GM12878 (cell line): Measurements from ENCODE around the gene BHLHA15. TPM values are rescaled to one million over a fixed set of nuclear protein-coding genes. Genes with fewer than 3 reads are reported as not detected.

Source experiments
- ATAC-seq: fragments of 200-7000 bp; cut with Tn5 transposase; 3 replicates; pipeline ENCODE4 v1.9.1; 2020; ENCODE audit warnings: mild to moderate bottlenecking, moderate library complexity
- BruUV-seq: library from RNA; stranded (reverse); fragments of 400-500 nt; replicated peaks from 2 replicates; lab custom pipeline; 2021; lab: Mats Ljungman, UMichigan
- CTCF ChIA-PET: fragments of 300-600 bp; sonication (Branson Sonifier 250); formaldehyde crosslinking; extraction: SDS; loops from one replicate; lab custom pipeline; 2021; ENCODE audit warnings: inconsistent platforms; lab: Yijun Ruan, JAX
- POLR2A ChIA-PET: fragments of 350-600 bp; formaldehyde crosslinking; extraction: SDS; loops from one replicate; lab custom pipeline; 2021; ENCODE audit warnings: inconsistent platforms; lab: Charles Lee
- RAD21 ChIA-PET: fragments of 300-600 bp; sonication (Branson Sonifier 250); formaldehyde crosslinking; loops from one replicate; lab custom pipeline; 2023; ENCODE audit warnings: antibody characterized with exemption; ENCODE audit not compliant: unreplicated experiment; lab: Charles Lee
- SMC1A ChIA-PET: fragments of 300-600 bp; sonication (Branson Sonifier 250); formaldehyde crosslinking; loops from one replicate; lab custom pipeline; 2023; ENCODE audit not compliant: unreplicated experiment, uncharacterized antibody; lab: Charles Lee
- DNase-seq: peaks from one replicate; pipeline ENCODE4 v3.0.0-alpha.2; 2011; ENCODE audit warnings: low read depth, low spot score
- FAIRE-seq: peaks from 3 replicates; lab custom pipeline; 2011; peaks lifted over from hg19 to GRCh38; lab: Jason Lieb, UNC
- H2AFZ ChIP-seq: 2 replicates; pipeline ENCODE4 v1.6.0; 2011; ENCODE audit warnings: low read depth, low read length, control low read depth; ENCODE audit not compliant: control insufficient read depth
- H3K27ac ChIP-seq: 2 replicates; pipeline ENCODE4 v1.5.1; 2011; ENCODE audit warnings: control low read depth; ENCODE audit not compliant: control insufficient read depth, insufficient read depth
- H3K27me3 ChIP-seq, 2 experiments: replicated peaks in 1 of 2; 2 replicates each; pipeline versions ENCODE4 v1.6.0 to v1.6.1; 2011; ENCODE audit warnings: low read length in 1 of 2; ENCODE audit not compliant: control insufficient read depth in 2 of 2, insufficient read depth in 2 of 2
- H3K36me3 ChIP-seq, 2 experiments: 2 replicates each; pipeline ENCODE4 v1.5.1; 2011; ENCODE audit warnings: low read length in 1 of 2; ENCODE audit not compliant: control insufficient read depth in 2 of 2, insufficient read depth in 2 of 2
- H3K4me1 ChIP-seq: 2 replicates; pipeline ENCODE4 v1.6.1; 2011; ENCODE audit warnings: mild to moderate bottlenecking, low read length, moderate library complexity, mixed read lengths; ENCODE audit not compliant: control insufficient read depth, insufficient read depth
- H3K4me2 ChIP-seq: 2 replicates; pipeline ENCODE4 v1.6.0; 2011; ENCODE audit warnings: control low read depth; ENCODE audit not compliant: control insufficient read depth, insufficient read depth
- H3K4me3 ChIP-seq: fragments of 200-600 bp; sonication (generic); 2 replicates; pipeline ENCODE4 v1.5.1; 2016
- H3K79me2 ChIP-seq: 2 replicates; pipeline ENCODE4 v1.6.0; 2011; ENCODE audit warnings: low read length; ENCODE audit not compliant: control insufficient read depth, insufficient read depth
- H3K9ac ChIP-seq: 2 replicates; pipeline ENCODE4 v1.8.0; 2011; ENCODE audit warnings: low read length, control low read depth, mixed read lengths; ENCODE audit not compliant: control insufficient read depth, insufficient read depth
- H3K9me3 ChIP-seq: replicated peaks from 3 replicates; pipeline ENCODE4 v1.5.1; 2011; ENCODE audit warnings: mild to moderate bottlenecking, low read length; ENCODE audit not compliant: control insufficient read depth, insufficient read depth
- H4K20me1 ChIP-seq: 2 replicates; pipeline ENCODE4 v1.6.0; 2011; ENCODE audit not compliant: control insufficient read depth, insufficient read depth
- CREM ChIP-seq: IDR thresholded peaks from 2 replicates; pipeline ENCODE4 v1.6.1; 2014; ENCODE audit warnings: antibody characterized with exemption, low read depth
- EZH2 ChIP-seq: IDR thresholded peaks from 2 replicates; pipeline ENCODE4 v1.6.1; 2012; ENCODE audit warnings: low read depth, mild to moderate bottlenecking, control low read depth, inconsistent platforms, low read length, borderline replicate concordance; ENCODE audit not compliant: control insufficient read depth
- FOS ChIP-seq: IDR thresholded peaks from 3 replicates; pipeline ENCODE4 v1.6.1; 2011; ENCODE audit warnings: borderline replicate concordance; ENCODE audit not compliant: insufficient read length; ENCODE audit errors: extremely low read depth
- HSF1 ChIP-seq: fragments of 150-350 bp; IDR thresholded peaks from 2 replicates; pipeline ENCODE4 v1.6.1; 2014; ENCODE audit warnings: mild to moderate bottlenecking, low read depth, low read length
- PAX8 ChIP-seq: fragments of 450-650 bp; IDR thresholded peaks from 2 replicates; pipeline ENCODE4 v1.6.1; 2017; ENCODE audit warnings: mild to moderate bottlenecking, moderate library complexity
- RAD51 ChIP-seq: fragments of 450-650 bp; IDR thresholded peaks from 2 replicates; pipeline ENCODE4 v1.6.1; 2016; ENCODE audit warnings: moderate library complexity, mild to moderate bottlenecking, inconsistent platforms
- TCF3 ChIP-seq: IDR thresholded peaks from 2 replicates; pipeline ENCODE4 v1.6.1; 2012; ENCODE audit warnings: low read depth, mild to moderate bottlenecking, low read length, borderline replicate concordance; ENCODE audit not compliant: insufficient read depth
- YY1 ChIP-seq: IDR thresholded peaks from 2 replicates; pipeline ENCODE4 v1.6.1; 2011; ENCODE audit warnings: low read depth, mild to moderate bottlenecking, low read length
- WGBS: methylation state at CpG from one replicate; pipeline ENCODE4 v1.1.6; 2016; ENCODE audit warnings: low lambda C conversion rate; ENCODE audit not compliant: insufficient replicate concordance, insufficient coverage; ENCODE audit errors: missing lambda C conversion rate; 5-methylcytosine and 5-hydroxymethylcytosine counted together
- in situ Hi-C: fragments of 300-500 bp; cut with MboI; formaldehyde crosslinking; loops from 9 replicates; pipeline ENCODE4 v1.14.3; 2018; ENCODE audit warnings: mixed read lengths
- intact Hi-C: fragments of 100-400 bp; cut with micrococcal nuclease; formaldehyde crosslinking; loops from one replicate; pipeline ENCODE4 v1.14.2; 2022; ENCODE audit not compliant: unreplicated experiment
- polyA plus RNA-seq, 11 experiments: library from polyadenylated mRNA; depleted of rRNA in 4 of 11; unstranded in 6 of 11; stranded (reverse) in 5 of 11; fragments of >200 nt; fragmentation: Nextera tagmentation in 4 of 11; fragmentation: Illumina TruSeq in 1 of 11; extraction: Ambion mirVana in 4 of 11; extraction: Trizol in 1 of 11; gene quantifications; 1 replicate in 1 of 11; 2 replicates in 10 of 11; pipeline versions ENCODE4 v1.2.1 to v1.2.3, GENCODE V29; 2011 to 2016; ENCODE audit warnings: inconsistent platforms in 2 of 11, missing spikeins in 2 of 11, low read depth in 1 of 11
- total RNA-seq, 4 experiments: library from RNA; depleted of rRNA in 3 of 4; stranded (reverse); fragments of >200 nt in 3 of 4; fragmentation: Illumina TruSeq in 1 of 4; extraction: Trizol in 1 of 4; gene quantifications; 2 replicates each; pipeline versions ENCODE4 v1.2.1 to v1.2.3, GENCODE V29; 2013 to 2021

Gene BHLHA15
- total and polyA plus RNA-seq, 10 of the 15 experiments (the other 5 are each of a cell fraction or from before 2014, with no cell fraction given), result 0.54 to 4.2 (median 2.5) TPM; not detected in 4

- BruUV-seq, result no TSS peak
- no peaks in the 10 kb centered on the region for H3K36me3 ChIP-seq
These were observed 31.7 kb downstream of the BHLHA15 start for GRCh38 chr7:98242934-98243333.

More at GRCh38 chr7:98242934-98243333, 31.7 kb downstream of the BHLHA15 start:
- H3K4me1 ChIP-seq, result no peaks in the 10 kb centered on the region
- intact Hi-C loops, result no loop called here
- in situ Hi-C loops, result loop anchor here (5.0 kb wide), 1 partner anchor 221 kb away; no protein-coding TSS in a partner anchor
- H2AFZ ChIP-seq, result no peak overlapping the region
- no peaks in the 10 kb centered on the region for H3K9me3 ChIP-seq
- SMC1A ChIA-PET, result interaction anchor here (1.4 kb wide), 1 partner anchor 74 kb away, joined by 4 read pairs; no protein-coding TSS in a partner anchor
- no peaks in the 10 kb centered on the region for H3K79me2 ChIP-seq
- POLR2A ChIA-PET, result no interaction called here
- no peaks in the 10 kb centered on the region for H3K27me3 ChIP-seq
- H3K4me3 ChIP-seq, result no peak overlapping the region
- FAIRE-seq, result no peak
- H3K4me2 ChIP-seq, result no peak overlapping the region
- 84% methylated on average over 3 of the region's 4 CpGs for WGBS
- no peak overlapping the region for H3K9ac ChIP-seq
- no peaks in the 10 kb centered on the region for H4K20me1 ChIP-seq
- TF ChIP-seq EZH2, result no peak
- no peak for TF ChIP-seq FOS
- TF ChIP-seq PAX8, result no peak
- TF ChIP-seq TCF3, result no peak
- TF ChIP-seq RAD51, result no peak
- TF ChIP-seq HSF1, result no peak
- no peak for TF ChIP-seq YY1
- no peak for TF ChIP-seq CREM
- DNase-seq, result no peak
- H3K27ac ChIP-seq, result no peak overlapping the region
- CTCF ChIA-PET, result no interaction called here
- ATAC-seq, result no peak
- RAD21 ChIA-PET, result no interaction called here
